Central memory CD8-positive, alpha-beta T cell (primary cell): ENCODE measurements around the gene TADA2A.

Experiments used
- ATAC-seq: fragments of 150-1000 bp; cut with Tn5 transposase; replicated peaks from 2 replicates; pipeline ENCODE4 v1.10.0; 2022; ENCODE audit warnings: mild to moderate bottlenecking, moderate FRiP score, moderate number of reproducible peaks; ENCODE audit not compliant: poor library complexity, severe bottlenecking; ENCODE audit errors: extremely low read depth
- DNase-seq, 2 donors: peaks; one replicate each; pipeline ENCODE4 v3.0.0; 2021; ENCODE audit warnings: low spot score in 2 of 2
- H3K27ac Mint-ChIP-seq: one replicate; pipeline ENCODE4 v1.8.0; 2022; ENCODE audit warnings: low read depth, mild to moderate bottlenecking, moderate library complexity, mixed read lengths
- H3K27me3 Mint-ChIP-seq: one replicate; pipeline ENCODE4 v1.8.0; 2022; ENCODE audit warnings: mixed read lengths
- H3K36me3 Mint-ChIP-seq: one replicate; pipeline ENCODE4 v1.8.0; 2022; ENCODE audit warnings: mild to moderate bottlenecking, moderate library complexity, mixed read lengths; ENCODE audit not compliant: insufficient read depth
- H3K4me1 Mint-ChIP-seq: one replicate; pipeline ENCODE4 v1.8.0; 2022; ENCODE audit warnings: mixed read lengths
- H3K4me3 Mint-ChIP-seq: one replicate; pipeline ENCODE4 v1.8.0; 2022; ENCODE audit warnings: mild to moderate bottlenecking, moderate library complexity, mixed read lengths
- H3K9me3 Mint-ChIP-seq: one replicate; pipeline ENCODE4 v1.8.0; 2022; ENCODE audit warnings: mixed read lengths

Gene TADA2A

GRCh38 chr17:37513711-37514110, 107.0 kb downstream of the TADA2A start:
- H3K27ac Mint-ChIP-seq = no peak overlapping the region
- no peaks in the 10 kb centered on the region for H3K4me1 Mint-ChIP-seq
- H3K9me3 Mint-ChIP-seq = no peaks in the 10 kb centered on the region
- DNase-seq (no peak), ATAC-seq (no peak)
- no peaks in the 10 kb centered on the region for H3K27me3 Mint-ChIP-seq
- H3K36me3 Mint-ChIP-seq = peaks cover 38% of the 10 kb centered on the region
- no peak overlapping the region for H3K4me3 Mint-ChIP-seq

- Mint-ChIP-seq H3K4me3 (no peak overlapping the region), H3K4me1 (peaks cover 16% of the 10 kb centered on the region), H3K36me3 (peaks cover 49% of the 10 kb centered on the region), H3K9me3 (no peaks in the 10 kb centered on the region), H3K27ac (peak overlapping the region; percentile 19), H3K27me3 (no peaks in the 10 kb centered on the region)
- no peak for ATAC-seq
- DNase-seq = no peak
These were observed 109.5 kb downstream of the TADA2A start for GRCh38 chr17:37516127-37516571.

GRCh38 chr17:37517881-37518280, 111.2 kb downstream of the TADA2A start:
- Mint-ChIP-seq H3K36me3 (peaks cover 53% of the 10 kb centered on the region), H3K4me3 (no peak overlapping the region), H3K27ac (no peak overlapping the region), H3K4me1 (peaks cover 16% of the 10 kb centered on the region), H3K9me3 (no peaks in the 10 kb centered on the region), H3K27me3 (no peaks in the 10 kb centered on the region)
- no peak for DNase-seq
- ATAC-seq = no peak

- DNase-seq = no peak
- Mint-ChIP-seq H3K27ac (peak overlapping the region; percentile 29), H3K4me1 (peaks cover 21% of the 10 kb centered on the region), H3K36me3 (peaks cover 59% of the 10 kb centered on the region), H3K9me3 (no peaks in the 10 kb centered on the region), H3K27me3 (no peaks in the 10 kb centered on the region), H3K4me3 (no peak overlapping the region)
- ATAC-seq = no peak
These were observed 112.1 kb downstream of the TADA2A start for GRCh38 chr17:37518826-37519225.

GRCh38 chr17:37519251-37519985, 112.7 kb downstream of the TADA2A start:
- no peak for ATAC-seq
- DNase-seq = no peak
- H3K36me3 Mint-ChIP-seq = peaks cover 60% of the 10 kb centered on the region

GRCh38 chr17:37520174-37520573, 113.5 kb downstream of the TADA2A start:
- Mint-ChIP-seq H3K27ac (no peak overlapping the region), H3K4me1 (peaks cover 22% of the 10 kb centered on the region), H3K9me3 (no peaks in the 10 kb centered on the region), H3K4me3 (no peak overlapping the region), H3K36me3 (peaks cover 62% of the 10 kb centered on the region), H3K27me3 (no peaks in the 10 kb centered on the region)
- ATAC-seq (no peak), DNase-seq (no peak)

More at GRCh38 chr17:37519251-37519985, 112.7 kb downstream of the TADA2A start:
- Mint-ChIP-seq H3K4me1 (peaks cover 22% of the 10 kb centered on the region), H3K27ac (peak overlapping the region; percentile 29), H3K27me3 (no peaks in the 10 kb centered on the region), H3K4me3 (no peak overlapping the region), H3K9me3 (no peaks in the 10 kb centered on the region)

GRCh38 chr17:37521821-37522220, 115.1 kb downstream of the TADA2A start:
- H3K4me1 Mint-ChIP-seq = peaks cover 27% of the 10 kb centered on the region
- no peak for DNase-seq
- H3K9me3 Mint-ChIP-seq = no peaks in the 10 kb centered on the region
- H3K27ac Mint-ChIP-seq = peak overlapping the region; percentile 21
- peaks cover 62% of the 10 kb centered on the region for H3K36me3 Mint-ChIP-seq
- H3K27me3 Mint-ChIP-seq = no peaks in the 10 kb centered on the region
- H3K4me3 Mint-ChIP-seq = no peak overlapping the region
- ATAC-seq = no peak

- DNase-seq (no peak), ATAC-seq (no peak)
- Mint-ChIP-seq H3K9me3 (no peaks in the 10 kb centered on the region), H3K4me1 (peaks cover 34% of the 10 kb centered on the region), H3K27ac (peak overlapping the region; percentile 36), H3K27me3 (no peaks in the 10 kb centered on the region), H3K4me3 (no peak overlapping the region), H3K36me3 (peaks cover 50% of the 10 kb centered on the region)
These were observed 117.1 kb downstream of the TADA2A start for GRCh38 chr17:37523715-37524219.

GRCh38 chr17:37527249-37527851, 120.7 kb downstream of the TADA2A start:
- Mint-ChIP-seq H3K4me3 (no peak overlapping the region), H3K27me3 (no peaks in the 10 kb centered on the region), H3K4me1 (peaks cover 18% of the 10 kb centered on the region), H3K27ac (peak overlapping the region; percentile 38), H3K36me3 (peaks cover 47% of the 10 kb centered on the region), H3K9me3 (no peaks in the 10 kb centered on the region)
- ATAC-seq = no peak
- DNase-seq = no peak
